GM03348 (cell line): ENCODE measurements around the gene GOPC.
"Not testable (repeated sequence)": the region's sequence is repeated elsewhere in the genome, so short reads cannot be mapped to it uniquely, and the experiment has no call there.

ENCODE experiments used
- DNase-seq: peaks from one replicate; pipeline ENCODE4 v3.0.0; 2012; ENCODE audit warnings: low spot score

The GOPC gene

DNA sequence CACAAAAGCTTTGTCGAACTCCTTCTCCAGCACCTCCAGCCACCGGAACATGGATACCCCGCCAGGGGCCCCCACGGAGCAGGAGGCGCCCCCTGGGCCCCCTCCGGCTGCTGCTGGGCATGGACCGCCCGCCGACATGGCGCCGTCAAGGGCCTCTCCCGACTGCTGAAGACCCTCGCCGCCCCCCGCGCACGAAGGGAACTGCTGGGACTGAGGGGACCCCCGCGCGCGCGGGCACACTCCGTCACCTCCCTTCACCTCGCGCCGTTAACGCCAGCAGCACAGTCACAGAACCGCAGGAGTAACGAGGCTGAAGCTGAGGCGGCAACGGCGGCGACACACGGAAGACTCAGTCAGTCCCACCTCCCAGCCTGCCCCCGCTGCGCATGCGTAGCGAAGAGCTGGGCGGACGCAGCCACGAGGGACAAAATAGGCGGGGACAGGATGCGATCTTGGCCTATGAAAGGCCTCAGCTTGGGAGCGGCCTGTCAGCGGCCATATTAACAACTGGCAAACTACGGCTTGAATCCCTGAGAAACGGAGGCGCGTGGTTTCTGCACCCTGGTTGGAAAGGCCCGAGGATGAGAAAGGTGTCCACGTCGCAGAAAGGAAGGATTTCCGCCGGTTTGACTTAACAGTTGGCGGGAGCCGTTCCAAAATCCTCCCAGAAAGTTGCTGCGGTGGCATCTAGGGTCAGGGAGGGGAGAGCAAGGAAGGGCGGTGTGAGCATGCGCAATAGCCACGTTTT lies at the start of gene GOPC:
TSS of gene GOPC (minus strand) at position 361 of the 748 bp plus-strand sequence. CDS start at position 138, 223 bp downstream.
- DNase-seq, result peak; percentile 99

- DNase-seq, result not testable (repeated sequence)
Observed at GRCh38 chr6:117651984-117652383, 49.7 kb upstream of the GOPC start.

GRCh38 chr6:117642976-117643375 lies 40.7 kb upstream of the GOPC start:
- no peak for DNase-seq

DNA sequence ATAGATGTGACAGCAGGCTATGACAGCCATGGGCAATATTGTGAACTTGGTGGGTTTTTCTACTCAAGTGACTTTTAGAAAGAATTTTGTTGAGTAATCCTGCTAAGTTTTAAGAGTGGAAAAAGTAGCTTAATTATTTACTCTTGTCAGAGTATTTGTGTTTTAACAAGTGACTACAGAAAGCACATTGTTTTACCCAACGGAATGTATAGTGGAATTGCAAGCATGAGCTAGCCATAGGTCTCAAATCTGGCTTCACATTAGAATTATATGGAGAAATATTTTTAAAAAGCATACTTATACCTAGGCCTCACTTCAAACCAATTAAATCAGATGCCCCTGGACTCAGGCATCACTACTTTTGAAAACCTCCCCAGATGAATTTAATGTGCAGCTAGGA lies 35.5 kb upstream of the GOPC start:
- DNase-seq, result no peak

GRCh38 chr6:117629119-117629660 lies 26.9 kb upstream of the GOPC start:
- DNase-seq, result no peak

- DNase-seq, result no peak
Observed at GRCh38 chr6:117627533-117627932, 25.2 kb upstream of the GOPC start.

- DNase-seq, result no peak
Observed at GRCh38 chr6:117624869-117625481, 22.7 kb upstream of the GOPC start.

DNA sequence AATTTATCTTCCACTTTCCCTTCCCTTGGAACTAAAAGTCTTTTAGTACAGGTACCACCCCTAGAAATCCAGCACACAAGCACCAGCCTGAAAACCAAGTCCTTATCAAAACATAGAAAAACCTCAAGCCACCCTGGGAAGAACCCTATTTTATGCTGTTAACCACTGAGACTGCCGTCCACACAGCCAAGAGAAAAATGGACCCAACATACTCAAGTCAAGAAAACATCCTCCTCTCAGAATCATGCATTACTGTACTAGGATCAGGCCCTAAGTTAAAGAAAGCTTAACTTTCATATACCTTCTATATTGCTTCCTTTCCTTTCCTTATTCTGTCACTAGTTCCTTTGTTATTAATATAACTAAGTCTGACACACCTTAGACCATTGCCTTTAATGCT lies 16.9 kb upstream of the GOPC start:
- no peak for DNase-seq

GRCh38 chr6:117617210-117618035 lies 15.1 kb upstream of the GOPC start:
- DNase-seq, result no peak

DNA sequence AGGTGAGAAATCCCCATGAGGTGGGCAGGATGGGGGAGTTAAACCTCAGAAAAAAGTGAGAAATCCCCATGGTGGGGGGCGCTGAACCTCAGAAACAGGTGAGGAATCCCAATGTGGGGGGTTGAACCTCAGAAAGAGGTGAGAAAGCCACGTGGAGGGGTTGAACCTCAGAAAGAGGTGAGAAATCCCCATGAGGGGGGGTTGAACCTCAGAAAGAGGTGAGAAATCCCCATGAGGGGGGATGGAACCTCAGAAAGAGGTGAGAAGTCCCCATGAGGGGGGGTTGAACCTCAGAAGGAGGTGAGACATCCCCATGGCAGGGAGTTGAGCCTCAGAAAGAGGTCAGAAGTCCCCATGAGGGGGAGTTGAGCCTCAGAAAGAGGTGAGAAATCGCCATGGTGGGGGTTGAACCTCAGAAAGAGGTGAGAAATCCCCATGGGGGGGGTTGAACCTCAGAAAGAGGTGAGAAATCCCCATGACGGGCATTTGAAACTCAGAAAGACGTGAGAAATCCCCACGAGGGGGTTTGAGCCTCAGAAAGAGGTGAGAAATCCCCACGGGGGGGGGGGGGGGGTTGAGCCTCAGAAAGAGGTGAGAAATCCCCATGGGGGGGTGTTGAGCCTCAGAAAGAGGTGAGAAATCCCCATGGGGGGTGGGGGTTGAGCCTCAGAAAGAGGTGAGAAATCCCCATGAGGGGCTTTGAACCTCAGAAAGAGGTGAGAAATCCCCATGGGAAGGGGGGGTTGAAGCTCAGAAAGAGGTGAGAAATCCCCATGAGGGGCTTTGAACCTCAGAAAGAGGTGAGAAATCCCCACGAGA lies 14.3 kb upstream of the GOPC start:
- DNase-seq, result no peak

DNA sequence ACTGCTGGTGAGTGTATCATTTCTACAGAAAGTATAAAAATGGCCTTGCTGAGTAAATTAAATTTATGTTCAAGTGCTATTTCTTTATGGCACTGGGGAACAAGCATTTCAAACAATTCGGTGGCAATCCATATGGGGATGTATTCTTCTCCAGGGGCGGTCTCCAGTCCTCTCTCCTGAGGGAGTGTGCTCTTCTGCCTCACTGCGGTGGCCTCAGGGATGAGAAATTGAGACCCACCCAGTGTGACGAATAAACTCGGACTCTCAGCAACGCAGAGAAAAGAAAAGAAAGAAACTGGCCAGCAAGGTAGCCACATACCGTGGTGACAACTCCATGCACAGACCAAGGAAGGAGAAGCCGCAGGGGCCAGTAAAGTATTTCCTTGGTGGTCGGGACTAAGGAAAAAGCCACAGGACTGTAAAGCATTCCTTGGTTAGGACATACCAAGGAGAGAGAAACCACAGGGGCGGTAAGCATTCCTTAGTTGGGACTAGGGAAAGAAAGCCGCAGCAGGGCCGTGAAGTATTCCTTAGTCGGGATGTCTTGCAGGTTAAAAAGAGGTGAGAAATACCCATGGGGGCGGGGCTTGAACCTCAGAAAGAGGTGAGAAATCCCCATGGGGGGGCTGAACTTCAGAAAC lies 13.6 kb upstream of the GOPC start:
- no peak for DNase-seq

- DNase-seq, result no peak
Observed at GRCh38 chr6:117613920-117614560, 11.7 kb upstream of the GOPC start.

DNA sequence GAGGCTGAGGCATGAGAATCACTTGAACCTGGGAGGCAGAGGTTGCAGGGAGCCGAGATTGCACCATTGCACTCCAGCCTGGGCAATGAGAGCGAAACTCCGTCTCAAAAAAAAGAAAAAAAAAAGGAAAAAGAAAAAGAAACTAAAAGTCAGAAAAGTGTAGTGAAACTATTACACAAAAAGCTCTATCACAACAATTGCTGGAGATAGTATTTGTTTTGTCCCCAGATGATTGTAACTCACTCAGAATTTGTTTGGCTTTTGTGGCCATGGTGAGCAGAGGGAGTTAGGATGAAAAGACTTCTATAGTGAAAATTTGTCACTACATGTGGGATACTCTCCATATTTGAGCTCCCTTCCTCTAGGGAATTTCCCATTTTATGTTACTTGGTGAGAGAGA lies 5.2 kb upstream of the GOPC start:
- no peak for DNase-seq

DNA sequence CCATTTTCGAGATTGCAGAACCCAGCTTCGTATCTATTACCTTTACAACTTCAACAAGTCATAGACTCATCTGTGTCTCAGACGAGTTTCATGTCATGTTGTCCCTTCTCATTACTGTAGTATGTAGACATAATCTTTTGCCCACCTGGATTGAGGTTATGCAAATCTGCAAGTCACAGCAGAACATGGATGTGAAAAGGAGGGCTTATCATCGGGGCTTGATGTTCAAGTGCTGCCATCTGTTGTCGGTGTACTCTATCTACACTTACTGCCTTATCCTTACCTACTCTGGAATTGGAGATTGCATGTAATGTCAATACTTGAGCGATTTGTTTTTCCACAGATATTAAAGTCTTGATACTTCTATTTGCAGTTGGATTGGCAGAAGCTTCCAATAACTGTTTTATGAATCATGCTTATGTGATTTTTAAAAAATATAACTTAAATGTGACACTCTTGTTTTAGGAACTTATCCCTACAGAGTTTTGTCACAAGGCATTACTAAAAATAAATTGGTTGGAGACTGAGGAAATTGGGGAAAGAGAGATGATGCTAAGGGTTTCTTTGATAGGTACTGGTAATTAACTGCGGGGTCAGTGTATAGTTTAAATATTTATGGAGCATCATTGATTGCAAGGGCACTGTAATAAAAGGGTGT lies 3.0 kb upstream of the GOPC start:
- peak; percentile 80 for DNase-seq

DNA sequence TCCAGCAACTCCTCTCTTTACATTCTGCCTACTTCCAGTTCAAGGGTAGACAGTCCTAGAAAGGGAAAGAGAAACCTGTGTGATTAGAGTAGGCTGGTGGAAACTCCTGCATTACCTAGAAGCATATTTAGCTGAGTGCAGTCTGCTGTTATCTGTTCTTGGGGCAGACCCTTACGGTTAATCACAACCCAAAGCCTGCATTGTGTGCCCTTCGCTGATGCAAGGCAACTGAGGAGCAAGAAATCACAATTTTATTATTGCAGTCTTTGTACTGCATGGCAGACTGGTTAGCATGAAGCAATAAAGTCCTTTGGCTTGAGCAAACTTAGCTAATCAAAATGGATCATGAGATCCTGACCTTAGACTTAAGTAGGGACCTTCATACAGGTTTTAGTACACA lies 1.5 kb upstream of the GOPC start:
- DNase-seq, result no peak

GRCh38 chr6:117602899-117603588 lies 733 bp upstream of the GOPC start:
- no peak for DNase-seq

DNA sequence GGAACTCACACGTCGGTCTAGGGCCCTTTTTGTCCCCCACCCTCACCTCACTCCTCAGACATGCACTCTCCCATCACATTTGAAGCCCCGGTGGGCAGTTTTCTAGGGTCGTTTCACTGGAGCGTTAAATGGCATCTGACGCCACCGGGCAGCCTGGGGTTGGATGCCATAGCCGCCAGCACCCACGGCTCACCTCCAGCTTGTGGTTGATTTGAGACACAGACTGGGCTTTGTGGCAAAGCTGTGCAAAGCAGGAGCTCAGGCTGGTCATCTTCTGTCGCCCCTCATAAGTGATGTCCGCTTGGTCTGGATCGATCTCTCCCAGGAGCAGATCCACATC lies 530 bp downstream of the GOPC start:
- no peak for DNase-seq

GRCh38 chr6:117600008-117600743 lies 2.1 kb downstream of the GOPC start:
- DNase-seq, result no peak

DNA sequence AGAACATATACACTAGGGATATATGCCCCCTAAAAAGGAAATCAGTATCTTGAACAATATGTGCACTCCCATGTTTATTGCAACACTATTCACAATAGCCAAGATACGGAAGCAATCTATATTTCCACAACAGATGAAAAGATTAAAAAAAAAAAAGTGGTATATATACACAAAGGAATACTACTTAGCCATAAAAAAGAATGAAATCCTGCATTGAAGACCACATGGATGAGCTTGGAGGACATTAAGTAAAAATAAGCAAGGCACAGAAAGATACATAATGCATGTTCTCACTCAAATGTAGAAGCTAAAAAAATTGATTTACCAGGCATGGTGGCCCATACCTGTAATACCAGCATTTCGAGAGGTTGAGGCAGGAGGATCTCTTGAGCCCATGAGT lies 4.6 kb downstream of the GOPC start:
- DNase-seq, result no peak
